ENCODE measurements around the gene PAPPA. TPM values are rescaled to one million over a fixed set of nuclear protein-coding genes. Genes with fewer than 3 reads are reported as not detected.

PAPPA gene
- total RNA-seq, 2 donors from 2014 or later, result 1.8 to 5.7 TPM

DNA sequence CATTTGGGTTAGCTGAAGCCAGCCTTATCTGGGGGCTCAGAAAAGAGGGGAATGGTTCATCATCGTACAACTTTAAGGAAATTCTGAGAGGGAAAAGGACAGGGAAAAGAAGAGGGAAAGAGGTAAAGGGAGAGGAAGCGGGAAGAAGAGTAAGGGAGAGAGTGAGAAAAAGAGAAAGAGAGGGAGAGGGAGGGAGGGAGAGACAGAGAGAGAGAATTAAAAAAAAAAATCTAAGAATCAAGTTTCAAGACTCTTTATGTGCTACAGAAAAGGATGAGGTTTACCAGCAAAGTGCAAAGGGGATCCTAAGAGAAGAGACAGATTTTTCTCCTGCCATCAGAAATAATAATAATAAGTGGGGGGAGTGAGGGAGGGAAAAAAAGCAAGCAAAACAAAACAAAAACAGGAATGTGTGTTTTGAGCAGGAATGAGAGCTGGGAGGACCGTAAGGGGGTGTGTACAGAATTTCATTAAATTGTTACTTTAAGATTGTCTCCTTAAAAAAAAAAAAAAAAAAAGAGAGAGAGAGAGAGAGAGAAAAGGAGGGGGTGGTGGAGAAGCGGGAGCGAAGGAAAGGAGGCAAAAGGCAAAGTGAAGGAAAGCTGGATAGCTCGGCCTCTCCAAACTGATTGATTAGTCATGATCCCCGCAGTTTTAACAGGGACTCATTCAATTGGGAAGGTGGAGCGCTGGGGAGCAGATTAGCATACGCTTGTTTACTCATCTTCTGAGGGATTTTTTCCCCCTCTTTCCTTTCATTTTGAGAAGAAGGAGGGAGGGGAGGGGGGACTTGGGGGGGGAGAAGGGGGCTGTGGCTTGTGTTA lies 438 bp upstream of the PAPPA start:
- Histone ChIP-seq H3K4me3 (peak overlapping the region; percentile 59 to 64), H3K4me1 (peaks cover 0 to 29% of the 10 kb centered on the region in 2 donors), H3K27ac (peak overlapping the region; percentile 68 to 69), H3K27me3 (no peaks in the 10 kb centered on the region), H3K9me3 (no peaks in the 10 kb centered on the region), H3K36me3 (no peaks in the 10 kb centered on the region)
- no peak for TF ChIP-seq CTCF (IDR thresholded peaks at IDR 0.05)
- no peak for DNase-seq (ENCODE audit: low spot score)

DNA sequence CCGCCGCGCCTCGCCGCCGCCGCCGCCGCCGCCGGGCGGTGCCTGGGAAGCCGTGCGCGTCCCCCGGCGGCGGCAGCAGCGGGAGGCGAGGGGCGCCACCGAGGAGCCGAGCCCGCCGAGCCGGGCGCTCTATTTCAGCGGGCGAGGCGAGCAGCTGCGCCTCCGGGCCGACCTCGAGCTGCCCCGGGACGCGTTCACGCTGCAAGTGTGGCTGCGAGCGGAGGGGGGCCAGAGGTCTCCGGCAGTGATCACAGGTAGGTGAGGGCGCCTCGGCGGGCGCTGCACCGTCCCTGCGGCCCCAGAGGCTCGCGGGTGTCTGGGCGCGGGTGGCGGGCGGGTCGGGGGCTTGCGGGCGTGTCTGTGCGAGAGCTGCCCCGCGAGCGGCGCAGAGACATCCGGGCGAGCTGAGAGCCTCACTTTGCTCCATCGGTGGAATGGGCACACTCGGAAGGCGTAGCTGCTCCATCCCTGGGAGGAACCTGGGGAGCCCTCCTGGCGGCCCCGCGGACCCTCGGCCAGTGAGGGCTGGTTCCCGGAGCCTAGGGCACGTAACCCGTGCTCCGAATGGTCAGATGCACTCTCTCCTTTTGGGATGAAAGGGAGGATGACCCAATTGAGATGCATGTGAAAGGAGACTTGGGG lies 864 bp downstream of the PAPPA start:
- peak overlapping the region; percentile 59 to 64 for H3K4me3 ChIP-seq
- no peak for TF ChIP-seq CTCF (IDR thresholded peaks at IDR 0.05)
- DNase-seq (ENCODE audit: low spot score), result no peak
- no peaks in the 10 kb centered on the region for H3K9me3 ChIP-seq
- peak overlapping the region; percentile 83 to 93 for H3K27ac ChIP-seq
- H3K27me3 ChIP-seq, result no peaks in the 10 kb centered on the region
- peaks cover 0 to 29% of the 10 kb centered on the region in 2 donors for H3K4me1 ChIP-seq
- H3K36me3 ChIP-seq, result no peaks in the 10 kb centered on the region

DNA sequence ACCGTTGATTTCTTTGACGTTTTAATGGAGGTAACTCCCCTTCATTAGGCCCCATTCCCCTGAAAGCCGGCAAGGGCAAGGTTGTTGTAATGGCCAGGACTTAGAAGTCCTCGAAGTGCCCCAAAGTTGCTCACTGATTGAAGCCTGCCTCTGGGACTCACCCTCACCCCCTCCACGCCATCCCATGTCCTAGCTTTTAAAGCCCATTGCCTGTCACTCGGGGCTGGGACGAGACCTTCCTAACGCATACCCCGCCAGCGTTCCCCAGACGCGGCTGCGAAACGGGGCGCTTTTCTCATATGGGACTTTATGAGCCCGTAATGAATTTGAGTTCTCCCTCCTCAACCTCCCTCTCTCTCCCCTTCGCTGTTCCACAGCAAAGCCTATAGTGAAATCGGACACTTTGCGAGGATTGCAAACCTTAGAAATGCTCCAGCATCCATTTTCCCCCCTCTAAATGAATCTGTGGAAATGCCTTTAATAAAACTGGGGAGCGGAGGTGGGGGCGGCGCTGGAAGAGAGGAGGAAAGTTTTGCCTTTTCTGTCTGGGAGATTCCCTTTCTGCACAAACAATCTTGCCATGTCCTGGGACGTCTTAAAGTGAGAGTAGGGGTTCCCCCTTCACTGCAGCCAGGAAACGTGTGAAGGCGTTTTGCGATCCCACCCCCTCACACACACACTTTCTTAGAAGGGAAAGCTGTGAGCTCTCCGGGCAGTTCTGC lies 1.5 kb downstream of the PAPPA start:
- peak overlapping the region; percentile 83 to 93 for H3K27ac ChIP-seq
- no peak for TF ChIP-seq CTCF (IDR thresholded peaks at IDR 0.05)
- no peaks in the 10 kb centered on the region for H3K9me3 ChIP-seq
- no peak for DNase-seq (ENCODE audit: low spot score)
- peak overlapping the region; percentile 59 to 64 for H3K4me3 ChIP-seq
- H3K4me1 ChIP-seq, result peaks cover 0 to 29% of the 10 kb centered on the region in 2 donors
- H3K36me3 ChIP-seq, result no peaks in the 10 kb centered on the region
- H3K27me3 ChIP-seq, result no peaks in the 10 kb centered on the region

GRCh38 chr9:116155698-116156039 lies 2.1 kb downstream of the PAPPA start:
- no peaks in the 10 kb centered on the region for H3K36me3 ChIP-seq
- peaks cover 0 to 29% of the 10 kb centered on the region in 2 donors for H3K4me1 ChIP-seq
- no peak for TF ChIP-seq CTCF (IDR thresholded peaks at IDR 0.05)
- H3K4me3 ChIP-seq, result peak overlapping the region; percentile 59 to 64
- DNase-seq (ENCODE audit: low spot score), result no peak
- no peaks in the 10 kb centered on the region for H3K27me3 ChIP-seq
- peak overlapping the region; percentile 83 to 93 for H3K27ac ChIP-seq
- H3K9me3 ChIP-seq, result no peaks in the 10 kb centered on the region

DNA sequence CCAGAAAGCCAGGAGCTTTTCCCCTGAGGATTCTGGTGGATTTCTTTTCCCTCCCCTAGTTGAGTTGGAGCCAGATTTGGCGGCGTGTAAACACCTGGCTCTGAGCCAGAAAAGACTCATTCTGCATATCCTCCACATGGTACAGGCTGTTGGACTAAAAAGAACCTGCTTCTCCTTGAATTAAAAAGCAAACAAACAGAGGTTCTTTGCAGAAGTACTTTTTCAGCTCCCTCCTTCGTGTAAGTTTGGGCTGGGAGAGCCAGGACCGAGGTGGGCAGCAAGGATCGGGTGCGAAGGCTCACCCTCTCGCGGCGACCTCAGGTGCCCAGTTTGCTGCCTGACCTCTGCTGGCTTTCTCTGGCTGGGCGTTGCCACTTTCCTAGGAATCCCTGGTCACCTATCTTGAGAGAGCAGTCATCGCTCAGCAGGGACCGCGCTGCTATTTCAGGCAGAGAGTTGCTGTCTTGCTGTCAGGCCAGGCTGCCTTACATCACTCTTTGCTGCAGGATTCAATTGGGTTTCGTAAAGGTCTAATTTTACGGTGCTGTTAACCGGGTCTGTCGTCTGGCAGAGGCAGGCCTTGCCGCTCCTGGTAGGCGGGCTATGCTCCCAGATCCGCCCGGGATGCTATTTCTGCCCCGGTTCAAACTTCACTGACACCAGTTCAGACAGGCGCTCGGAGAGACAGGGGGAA lies 3.2 kb downstream of the PAPPA start:
- no peaks in the 10 kb centered on the region for H3K27me3 ChIP-seq

More for the DNA sequence above, 3.2 kb downstream of the PAPPA start:
- H3K9me3 ChIP-seq, result no peaks in the 10 kb centered on the region
- peak overlapping the region; percentile 83 to 93 for H3K27ac ChIP-seq
- H3K4me1 ChIP-seq, result peaks cover 0 to 29% of the 10 kb centered on the region in 2 donors
- no peaks in the 10 kb centered on the region for H3K36me3 ChIP-seq
- TF ChIP-seq CTCF (IDR thresholded peaks at IDR 0.05), result no peak
- peak; percentile 87 for DNase-seq (ENCODE audit: low spot score)
- peak overlapping the region; percentile 16 to 45 for H3K4me3 ChIP-seq
